ENCODE results near the gene OR9G4. TPM values are rescaled to one million over a fixed set of nuclear protein-coding genes. Genes with fewer than 3 reads are reported as not detected.

Gene OR9G4
- polyA plus RNA-seq, 1 donor from 2014 or later: not detected

DNA sequence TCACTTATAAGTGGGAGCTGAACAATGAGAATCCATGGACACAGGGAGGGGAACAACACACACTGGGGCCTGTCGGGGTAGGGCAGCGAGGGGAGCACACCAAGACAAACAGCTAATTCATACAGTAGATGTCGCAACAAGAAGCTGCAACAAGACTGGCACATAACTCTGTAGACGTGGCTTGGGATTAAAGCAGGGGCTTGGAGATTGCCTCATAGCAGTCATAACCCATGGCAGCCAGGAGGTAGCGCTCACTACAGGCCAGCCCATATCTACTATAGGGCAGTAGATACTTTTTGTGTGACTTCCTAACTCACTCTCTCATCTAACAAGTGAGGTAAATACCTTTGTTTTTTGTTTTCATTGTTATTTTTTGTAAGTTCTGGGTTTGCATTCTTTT, 1.7 kb upstream of the OR9G4 start:
- TF ChIP-seq RAD21 (conservative IDR thresholded peaks at IDR 0.05) (no peak), REST (IDR thresholded peaks at IDR 0.05; ENCODE audit: borderline replicate concordance) (no peak), EZH2 (IDR thresholded peaks at IDR 0.05; ENCODE audit: borderline replicate concordance, insufficient read depth, low read length, poor library complexity, severe bottlenecking) (no peak), SMC3 (conservative IDR thresholded peaks at IDR 0.05; ENCODE audit: poor library complexity) (no peak), CTCF (IDR thresholded peaks at IDR 0.05; ENCODE audit: poor library complexity, severe bottlenecking) (no peak), TAF1 (IDR thresholded peaks at IDR 0.05; ENCODE audit: low read depth) (no peak), EP300 (conservative IDR thresholded peaks at IDR 0.05; ENCODE audit: poor library complexity, severe bottlenecking) (no peak), MXI1 (conservative IDR thresholded peaks at IDR 0.05; ENCODE audit: poor library complexity, severe bottlenecking) (no peak), POLR2AphosphoS5 (IDR thresholded peaks at IDR 0.05) (no peak)
- H3K9me3 ChIP-seq (ENCODE audit: low read length): no peaks in the 10 kb centered on the region
- no peak overlapping the region for H3K9ac ChIP-seq (ENCODE audit: low read length)

GRCh38 chr11:56740886-56741285, 7.6 kb downstream of the OR9G4 start:
- Histone ChIP-seq H4K20me1 (ENCODE audit: insufficient read depth) (no peaks in the 10 kb centered on the region), H3K27me3 (ENCODE audit: insufficient read depth, low read depth, low read length) (no peaks in the 10 kb centered on the region), H3K9ac (ENCODE audit: low read length) (no peak overlapping the region), H3K79me2 (replicated peaks; ENCODE audit: insufficient read depth, low read length) (no peaks in the 10 kb centered on the region), H3K4me3 (ENCODE audit: low read length) (no peak overlapping the region), H2AFZ (ENCODE audit: low read depth, low read length) (no peak overlapping the region), H3K9me3 (ENCODE audit: low read length) (no peaks in the 10 kb centered on the region), H3K27ac (ENCODE audit: low read length) (no peak overlapping the region), H3K36me3 (ENCODE audit: insufficient read depth, low read length) (no peaks in the 10 kb centered on the region), H3K4me2 (ENCODE audit: low read length) (no peak overlapping the region), H3K9me2 (ENCODE audit: insufficient read depth, low read length) (no peaks in the 10 kb centered on the region), H3F3A (ENCODE audit: insufficient read depth, low read length, poor library complexity, severe bottlenecking) (no peaks in the 10 kb centered on the region)
- TF ChIP-seq SMC3 (conservative IDR thresholded peaks at IDR 0.05; ENCODE audit: poor library complexity): no peak
- no peak for TF ChIP-seq CTCF (IDR thresholded peaks at IDR 0.05; ENCODE audit: poor library complexity, severe bottlenecking)
- no peak for TF ChIP-seq POLR2AphosphoS5 (IDR thresholded peaks at IDR 0.05)
- TF ChIP-seq EP300 (conservative IDR thresholded peaks at IDR 0.05; ENCODE audit: poor library complexity, severe bottlenecking): no peak
- no peak for TF ChIP-seq MXI1 (conservative IDR thresholded peaks at IDR 0.05; ENCODE audit: poor library complexity, severe bottlenecking)
- TF ChIP-seq EZH2 (IDR thresholded peaks at IDR 0.05; ENCODE audit: borderline replicate concordance, insufficient read depth, low read length, poor library complexity, severe bottlenecking): no peak
- TF ChIP-seq RAD21 (conservative IDR thresholded peaks at IDR 0.05): no peak

More for the DNA sequence above, 1.7 kb upstream of the OR9G4 start:
- Histone ChIP-seq H3K36me3 (ENCODE audit: insufficient read depth, low read length) (no peaks in the 10 kb centered on the region), H3F3A (ENCODE audit: insufficient read depth, low read length, poor library complexity, severe bottlenecking) (no peaks in the 10 kb centered on the region), H4K20me1 (ENCODE audit: insufficient read depth) (no peaks in the 10 kb centered on the region), H3K9me2 (ENCODE audit: insufficient read depth, low read length) (no peaks in the 10 kb centered on the region), H3K79me2 (replicated peaks; ENCODE audit: insufficient read depth, low read length) (no peaks in the 10 kb centered on the region), H3K4me3 (ENCODE audit: low read length) (no peak overlapping the region), H3K4me2 (ENCODE audit: low read length) (no peak overlapping the region), H3K27ac (ENCODE audit: low read length) (no peak overlapping the region), H2AFZ (ENCODE audit: low read depth, low read length) (no peak overlapping the region), H3K27me3 (ENCODE audit: insufficient read depth, low read depth, low read length) (no peaks in the 10 kb centered on the region)

Measured in neural cell (in vitro differentiated cells).